GM23338 (cell line): ENCODE measurements around the gene ZBTB25.

ENCODE experiments used
- CREB1 ChIP-seq: fragments of 250-450 bp; sonication (Bioruptor Pico); IDR thresholded peaks from 2 replicates; pipeline ENCODE4 v1.5.0; 2020; ENCODE audit warnings: low read depth, mild to moderate bottlenecking, moderate library complexity
- CTCF ChIP-seq, 2 experiments: fragments of 200-600 bp in 1 of 2; sonication (generic) in 1 of 2; conservative IDR thresholded peaks; 2 replicates each; pipeline versions ENCODE4 v1.5.1 to v1.6.1; 2016 to 2017; ENCODE audit warnings: antibody characterized with exemption in 2 of 2, low read depth in 2 of 2, mild to moderate bottlenecking in 2 of 2, moderate library complexity in 1 of 2
- EZH2 ChIP-seq: fragments of 200-600 bp; sonication (generic); IDR thresholded peaks from one replicate; pipeline ENCODE4 v1.8.0; 2017; ENCODE audit warnings: antibody characterized with exemption, mild to moderate bottlenecking, low read depth; ENCODE audit not compliant: unreplicated experiment
- EZH2phosphoT487 ChIP-seq: fragments of 200-600 bp; sonication (generic); IDR thresholded peaks from one replicate; pipeline ENCODE4 v1.8.1; 2018; ENCODE audit warnings: antibody characterized with exemption; ENCODE audit not compliant: unreplicated experiment
- JUNB ChIP-seq: IDR thresholded peaks from one replicate; pipeline ENCODE4 v1.6.1; 2016; ENCODE audit warnings: antibody characterized with exemption; ENCODE audit not compliant: unreplicated experiment
- NANOG ChIP-seq: IDR thresholded peaks from 2 replicates; pipeline ENCODE4 v1.6.1; 2016; ENCODE audit warnings: antibody characterized with exemption, borderline replicate concordance
- POLR2AphosphoS5 ChIP-seq: IDR thresholded peaks from 2 replicates; pipeline ENCODE4 v1.6.1; 2016; ENCODE audit warnings: antibody characterized with exemption, low read depth
- STAT1 ChIP-seq: IDR thresholded peaks from one replicate; pipeline ENCODE4 v1.6.1; 2016; ENCODE audit warnings: antibody characterized with exemption; ENCODE audit not compliant: unreplicated experiment
- ZNF114 ChIP-seq: fragments of 250-450 bp; sonication (Bioruptor Pico); IDR thresholded peaks from 2 replicates; pipeline ENCODE4 v1.5.0; 2020; ENCODE audit warnings: mild to moderate bottlenecking, moderate library complexity
- ZNF331 ChIP-seq: fragments of 250-450 bp; sonication (Bioruptor Pico); IDR thresholded peaks from 2 replicates; pipeline ENCODE4 v1.5.0; 2020; ENCODE audit warnings: low read depth, mild to moderate bottlenecking, moderate library complexity
- ZNF462 ChIP-seq: fragments of 250-450 bp; sonication (Bioruptor Pico); IDR thresholded peaks from 2 replicates; pipeline ENCODE4 v1.5.0; 2020; ENCODE audit warnings: mild to moderate bottlenecking, moderate library complexity
- TF ChIP-seq, protein P1 (sequence below): IDR thresholded peaks from one replicate; pipeline ENCODE4 v1.6.1; 2018; ENCODE audit warnings: antibody characterized with exemption; ENCODE audit not compliant: unreplicated experiment

DNA sequence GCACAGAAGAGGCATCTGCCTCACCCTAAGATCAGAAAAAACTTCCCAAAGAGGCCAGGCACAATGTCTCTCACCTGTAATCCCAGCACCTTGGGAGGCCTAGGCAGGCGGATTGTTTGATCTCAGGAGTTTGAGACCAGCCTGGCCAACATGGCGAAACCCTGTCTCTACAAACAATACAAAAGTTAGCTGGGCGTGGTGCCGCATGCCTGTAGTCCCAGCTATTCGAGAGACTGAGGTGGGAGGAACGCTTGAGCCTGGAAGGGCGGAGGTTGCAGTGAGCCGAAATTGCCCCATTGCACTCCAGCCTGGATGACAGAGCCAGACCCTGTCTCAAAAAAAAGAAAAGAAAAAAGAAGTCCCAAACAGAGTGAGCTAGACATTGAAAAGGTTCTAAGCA lies 5.4 kb upstream of the ZBTB25 start:
- no peak for TF ChIP-seq POLR2AphosphoS5
- TF ChIP-seq EZH2phosphoT487 = no peak
- no peak for TF ChIP-seq CTCF (conservative IDR thresholded peaks at IDR 0.05; ENCODE audit: low read depth in 2 of 2)
- TF ChIP-seq, protein P1, sequence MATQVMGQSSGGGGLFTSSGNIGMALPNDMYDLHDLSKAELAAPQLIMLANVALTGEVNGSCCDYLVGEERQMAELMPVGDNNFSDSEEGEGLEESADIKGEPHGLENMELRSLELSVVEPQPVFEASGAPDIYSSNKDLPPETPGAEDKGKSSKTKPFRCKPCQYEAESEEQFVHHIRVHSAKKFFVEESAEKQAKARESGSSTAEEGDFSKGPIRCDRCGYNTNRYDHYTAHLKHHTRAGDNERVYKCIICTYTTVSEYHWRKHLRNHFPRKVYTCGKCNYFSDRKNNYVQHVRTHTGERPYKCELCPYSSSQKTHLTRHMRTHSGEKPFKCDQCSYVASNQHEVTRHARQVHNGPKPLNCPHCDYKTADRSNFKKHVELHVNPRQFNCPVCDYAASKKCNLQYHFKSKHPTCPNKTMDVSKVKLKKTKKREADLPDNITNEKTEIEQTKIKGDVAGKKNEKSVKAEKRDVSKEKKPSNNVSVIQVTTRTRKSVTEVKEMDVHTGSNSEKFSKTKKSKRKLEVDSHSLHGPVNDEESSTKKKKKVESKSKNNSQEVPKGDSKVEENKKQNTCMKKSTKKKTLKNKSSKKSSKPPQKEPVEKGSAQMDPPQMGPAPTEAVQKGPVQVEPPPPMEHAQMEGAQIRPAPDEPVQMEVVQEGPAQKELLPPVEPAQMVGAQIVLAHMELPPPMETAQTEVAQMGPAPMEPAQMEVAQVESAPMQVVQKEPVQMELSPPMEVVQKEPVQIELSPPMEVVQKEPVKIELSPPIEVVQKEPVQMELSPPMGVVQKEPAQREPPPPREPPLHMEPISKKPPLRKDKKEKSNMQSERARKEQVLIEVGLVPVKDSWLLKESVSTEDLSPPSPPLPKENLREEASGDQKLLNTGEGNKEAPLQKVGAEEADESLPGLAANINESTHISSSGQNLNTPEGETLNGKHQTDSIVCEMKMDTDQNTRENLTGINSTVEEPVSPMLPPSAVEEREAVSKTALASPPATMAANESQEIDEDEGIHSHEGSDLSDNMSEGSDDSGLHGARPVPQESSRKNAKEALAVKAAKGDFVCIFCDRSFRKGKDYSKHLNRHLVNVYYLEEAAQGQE = no peak
- no peak for TF ChIP-seq ZNF114
- no peak for TF ChIP-seq EZH2
- no peak for TF ChIP-seq ZNF462 (CRISPR knock-in tag)
- no peak for TF ChIP-seq JUNB
- no peak for TF ChIP-seq ZNF331
- TF ChIP-seq CREB1 (CRISPR knock-in tag) = no peak
- TF ChIP-seq STAT1 = no peak
- no peak for TF ChIP-seq NANOG
